ENCODE data around the gene AGAP1. TPM values are rescaled to one million over a fixed set of nuclear protein-coding genes. Genes with fewer than 3 reads are reported as not detected.

AGAP1 gene
- total and polyA plus RNA-seq, 4 donors = 2.0 to 8.5 (median 5.4) TPM

- H3K9me3 ChIP-seq (ENCODE audit: control insufficient read depth in 4 of 4, low read length in 3 of 4) = no peaks in the 10 kb centered on the region
- H3K36me3 ChIP-seq (ENCODE audit: control insufficient read depth in 4 of 4, insufficient read depth in 3 of 4, low read depth in 1 of 4, low read length in 3 of 4) = peaks cover 0 to 8% (median 2%) of the 10 kb centered on the region in 4 donors
- WGBS = 94% methylated on average over 3 of the region's 3 CpGs
Observed at GRCh38 chr2:235749771-235750160, 255.9 kb downstream of the AGAP1 start.

More at GRCh38 chr2:235749771-235750160, 255.9 kb downstream of the AGAP1 start:
- Histone ChIP-seq H3K27me3 (ENCODE audit: control insufficient read depth in 4 of 4, insufficient read depth in 4 of 4, low read length in 3 of 4) (no peaks in the 10 kb centered on the region), H3K27ac (ENCODE audit: low read depth in 1 of 2, low read length in 2 of 2) (no peak overlapping the region), H3K4me3 (ENCODE audit: low read depth in 1 of 3, low read length in 3 of 3) (no peak overlapping the region), H3K9ac (ENCODE audit: low read depth in 1 of 2, low read length in 2 of 2) (no peak overlapping the region), H3K4me1 (ENCODE audit: control insufficient read depth in 4 of 4, insufficient read depth in 4 of 4, low read length in 3 of 4) (no peaks in the 10 kb centered on the region)
- TF ChIP-seq TAF1 (conservative IDR thresholded peaks at IDR 0.05) (no peak), FOXA2 (IDR thresholded peaks at IDR 0.05) (no peak), JUND (IDR thresholded peaks at IDR 0.05) (no peak), RAD21 (IDR thresholded peaks at IDR 0.05) (no peak), SP1 (IDR thresholded peaks at IDR 0.05) (no peak), FOXA1 (IDR thresholded peaks at IDR 0.05) (no peak), GABPA (IDR thresholded peaks at IDR 0.05 in 1 of 2, conservative IDR thresholded peaks at IDR 0.05 in 1 of 2) (no peak), EGR1 (IDR thresholded peaks at IDR 0.05; ENCODE audit: low read depth in 2 of 2) (no peak), CTCF (IDR thresholded peaks at IDR 0.05; ENCODE audit: low read depth, low read length, missing input control) (no peak), REST (IDR thresholded peaks at IDR 0.05) (no peak), NR2F2 (IDR thresholded peaks at IDR 0.05) (no peak)
- TF ChIP-seq, protein P1, sequence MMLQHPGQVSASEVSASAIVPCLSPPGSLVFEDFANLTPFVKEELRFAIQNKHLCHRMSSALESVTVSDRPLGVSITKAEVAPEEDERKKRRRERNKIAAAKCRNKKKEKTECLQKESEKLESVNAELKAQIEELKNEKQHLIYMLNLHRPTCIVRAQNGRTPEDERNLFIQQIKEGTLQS (IDR thresholded peaks at IDR 0.05) = no peak
- TF ChIP-seq, protein P2, sequence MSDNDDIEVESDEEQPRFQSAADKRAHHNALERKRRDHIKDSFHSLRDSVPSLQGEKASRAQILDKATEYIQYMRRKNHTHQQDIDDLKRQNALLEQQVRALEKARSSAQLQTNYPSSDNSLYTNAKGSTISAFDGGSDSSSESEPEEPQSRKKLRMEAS (IDR thresholded peaks at IDR 0.05) = no peak
- TF ChIP-seq, protein P3, sequence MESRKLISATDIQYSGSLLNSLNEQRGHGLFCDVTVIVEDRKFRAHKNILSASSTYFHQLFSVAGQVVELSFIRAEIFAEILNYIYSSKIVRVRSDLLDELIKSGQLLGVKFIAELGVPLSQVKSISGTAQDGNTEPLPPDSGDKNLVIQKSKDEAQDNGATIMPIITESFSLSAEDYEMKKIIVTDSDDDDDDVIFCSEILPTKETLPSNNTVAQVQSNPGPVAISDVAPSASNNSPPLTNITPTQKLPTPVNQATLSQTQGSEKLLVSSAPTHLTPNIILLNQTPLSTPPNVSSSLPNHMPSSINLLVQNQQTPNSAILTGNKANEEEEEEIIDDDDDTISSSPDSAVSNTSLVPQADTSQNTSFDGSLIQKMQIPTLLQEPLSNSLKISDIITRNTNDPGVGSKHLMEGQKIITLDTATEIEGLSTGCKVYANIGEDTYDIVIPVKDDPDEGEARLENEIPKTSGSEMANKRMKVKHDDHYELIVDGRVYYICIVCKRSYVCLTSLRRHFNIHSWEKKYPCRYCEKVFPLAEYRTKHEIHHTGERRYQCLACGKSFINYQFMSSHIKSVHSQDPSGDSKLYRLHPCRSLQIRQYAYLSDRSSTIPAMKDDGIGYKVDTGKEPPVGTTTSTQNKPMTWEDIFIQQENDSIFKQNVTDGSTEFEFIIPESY (IDR thresholded peaks at IDR 0.05) = no peak
- DNase-seq (ENCODE audit: low spot score) = no peak

All from liver (tissue), 9 donors.